Endothelial cell of umbilical vein (primary cell): ENCODE measurements around the gene TAF11L11. TPM values are rescaled to one million over a fixed set of nuclear protein-coding genes. Genes with fewer than 3 reads are reported as not detected.
"Not testable (repeated sequence)": the region's sequence is repeated elsewhere in the genome, so short reads cannot be mapped to it uniquely, and the experiment has no call there.

Experiments used
- BruUV-seq: library from RNA; stranded (reverse); fragments of 400-500 nt; replicated peaks from 2 replicates; lab custom pipeline; 2021; lab: Mats Ljungman, UMichigan
- CTCF ChIA-PET: fragments of 300-600, 350-600 bp; sonication (Branson Sonifier 250); formaldehyde crosslinking; loops from one replicate; lab custom pipeline; 2021; ENCODE audit warnings: antibody characterized with exemption, inconsistent platforms; lab: Charles Lee
- POLR2A ChIA-PET: fragments of 300-600, 350-600 bp; sonication (Branson Sonifier 250); formaldehyde crosslinking; loops from one replicate; lab custom pipeline; 2021; ENCODE audit warnings: antibody characterized with exemption, inconsistent platforms; lab: Charles Lee
- DNase-seq: peaks from one replicate; pipeline ENCODE4 v3.0.0-alpha.2; 2011; ENCODE audit warnings: low read depth, low spot score
- FAIRE-seq: peaks from 2 replicates; lab custom pipeline; 2011; peaks lifted over from hg19 to GRCh38; lab: Jason Lieb, UNC
- H2AFZ ChIP-seq: 2 replicates; pipeline ENCODE4 v1.6.0; 2012; ENCODE audit warnings: low read depth, low read length, control low read depth, inconsistent platforms
- H3K27ac ChIP-seq: 2 replicates; pipeline ENCODE4 v1.5.1; 2011; ENCODE audit warnings: low read depth, mild to moderate bottlenecking, control low read depth, low read length, moderate library complexity; ENCODE audit not compliant: insufficient read depth
- H3K27me3 ChIP-seq, 2 experiments: 2 replicates each; pipeline versions ENCODE4 v1.6.0 to v1.6.1; 2011; ENCODE audit warnings: low read length in 2 of 2, mixed read lengths in 1 of 2; ENCODE audit not compliant: control insufficient read depth in 2 of 2, insufficient read depth in 2 of 2
- H3K36me3 ChIP-seq, 2 experiments: 2 replicates in 1 of 2; 3 replicates in 1 of 2; pipeline ENCODE4 v1.5.1; 2011; ENCODE audit warnings: low read length in 2 of 2, mild to moderate bottlenecking in 1 of 2, moderate library complexity in 1 of 2; ENCODE audit not compliant: control insufficient read depth in 2 of 2, insufficient read depth in 2 of 2; ENCODE audit errors: extremely low read depth in 1 of 2
- H3K4me1 ChIP-seq: 3 replicates; pipeline ENCODE4 v1.5.1; 2011; ENCODE audit warnings: mild to moderate bottlenecking, low read length; ENCODE audit not compliant: control insufficient read depth, insufficient read depth; ENCODE audit errors: extremely low read depth
- H3K4me2 ChIP-seq: 2 replicates; pipeline ENCODE4 v1.6.1; 2011; ENCODE audit warnings: low read length, control low read depth, mixed read lengths; ENCODE audit not compliant: insufficient read depth
- H3K4me3 ChIP-seq, 3 experiments: fragments of 200-600 bp in 1 of 3; sonication (generic), shearing (Covaris generic) in 1 of 3; replicated peaks in 1 of 3; 2 replicates each; pipeline ENCODE4 v1.5.1; 2011 to 2016; ENCODE audit warnings: control low read depth in 3 of 3, low read length in 3 of 3, mild to moderate bottlenecking in 2 of 3, inconsistent platforms in 1 of 3, low read depth in 1 of 3, moderate library complexity in 1 of 3; ENCODE audit not compliant: insufficient read depth in 1 of 3
- H3K79me2 ChIP-seq: 2 replicates; pipeline ENCODE4 v1.6.0; 2012; ENCODE audit warnings: low read length, inconsistent platforms; ENCODE audit not compliant: control insufficient read depth, insufficient read depth
- H3K9ac ChIP-seq: replicated peaks from 2 replicates; pipeline ENCODE3; 2011; ENCODE audit warnings: low read length, control low read depth; ENCODE audit not compliant: insufficient read depth; ENCODE audit errors: extremely low read depth
- H3K9me1 ChIP-seq: replicated peaks from 3 replicates; pipeline ENCODE4 v1.6.0; 2011; ENCODE audit warnings: mild to moderate bottlenecking, low read length; ENCODE audit not compliant: control insufficient read depth, insufficient read depth; ENCODE audit errors: extremely low read depth
- H3K9me3 ChIP-seq: replicated peaks from 2 replicates; pipeline ENCODE4 v1.5.1; 2012; ENCODE audit warnings: low read length, inconsistent platforms; ENCODE audit not compliant: control insufficient read depth, insufficient read depth
- H4K20me1 ChIP-seq: replicated peaks from 2 replicates; pipeline ENCODE3; 2011; ENCODE audit warnings: mild to moderate bottlenecking, low read length; ENCODE audit not compliant: control insufficient read depth, insufficient read depth; ENCODE audit errors: extremely low read depth
- dilution Hi-C: fragments of 300-500 bp; cut with MboI; formaldehyde crosslinking; loops from one replicate; pipeline ENCODE4 v1.15.0; 2019; ENCODE audit warnings: low sequenced_read_pairs; ENCODE audit not compliant: extremely low pct_ligation_motif_present
- intact Hi-C: fragments of 100-400 bp; cut with micrococcal nuclease; formaldehyde crosslinking; loops from one replicate; pipeline ENCODE4 v1.10.0; 2022
- polyA plus RNA-seq, 4 experiments: library from polyadenylated mRNA; depleted of rRNA in 3 of 4; stranded (reverse) in 3 of 4; unstranded in 1 of 4; fragments of >200 nt; gene quantifications; 2 replicates each; pipeline versions ENCODE4 v1.2.1 to v1.2.3, GENCODE V29; 2011 to 2012; ENCODE audit warnings: missing spikeins in 1 of 4
- small RNA-seq: library from RNA; depleted of rRNA; stranded (forward); fragments of <200 nt; gene quantifications from one replicate; pipeline ENCODE3, GENCODE V24; 2012; ENCODE audit warnings: low replicate concordance, low read depth; ENCODE audit not compliant: insufficient read depth, insufficient read length
- total RNA-seq: library from RNA; stranded (reverse); gene quantifications from 2 replicates; pipeline ENCODE4 v1.2.3, GENCODE V29; 2021

TAF11L11 gene
- total and polyA plus RNA-seq, 2 donors (not counting 3 experiments of a cell fraction or from before 2014, with no cell fraction given), result not detected

- intact Hi-C loops, H3K27me3 ChIP-seq, H4K20me1 ChIP-seq, H3K9me1 ChIP-seq, DNase-seq, H3K27ac ChIP-seq, H3K9ac ChIP-seq, H3K4me3 ChIP-seq, H3K4me1 ChIP-seq, CTCF ChIA-PET, dilution Hi-C loops, H3K79me2 ChIP-seq, BruUV-seq, H3K4me2 ChIP-seq, FAIRE-seq, H3K36me3 ChIP-seq, POLR2A ChIA-PET, H3K9me3 ChIP-seq, H2AFZ ChIP-seq: not testable (repeated sequence)
Measured at GRCh38 chr5:17655201-17655759, 51.3 kb downstream of the TAF11L11 start.

Small RNAs within 50 kb of the gene (small RNA-seq; reads per million reads assigned to genes)
- gene AC233724.1, result not detected
- not detected for gene AC233724.2
- gene AC233724.3, result not detected
- gene AC233724.4, result not detected
- not detected for gene AC233724.6
- gene AC233724.7, result not detected

Other genes starting within 250 kb of the TAF11L11 start
- not detected in 2 replicates for gene TAF11L2, start 106.0 kb upstream of the TAF11L11 start, total RNA-seq
- not detected in 2 replicates for gene TAF11L2, start 106.0 kb upstream of the TAF11L11 start, polyA plus RNA-seq
- gene TAF11L3, start 85.8 kb upstream of the TAF11L11 start, total RNA-seq, result not detected in 2 replicates
- gene TAF11L3, start 85.8 kb upstream of the TAF11L11 start, polyA plus RNA-seq, result not detected in 2 replicates
- gene TAF11L4, start 82.4 kb upstream of the TAF11L11 start, total RNA-seq, result not detected in 2 replicates
- gene TAF11L4, start 82.4 kb upstream of the TAF11L11 start, polyA plus RNA-seq, result not detected in 2 replicates
- gene TAF11L5, start 78.9 kb upstream of the TAF11L11 start, total RNA-seq, result not detected in 2 replicates
- gene TAF11L5, start 78.9 kb upstream of the TAF11L11 start, polyA plus RNA-seq, result not detected in 2 replicates
- not detected in 2 replicates for gene TAF11L6, start 75.5 kb upstream of the TAF11L11 start, total RNA-seq
- gene TAF11L6, start 75.5 kb upstream of the TAF11L11 start, polyA plus RNA-seq, result not detected in 2 replicates
- not detected in 2 replicates for gene TAF11L7, start 18.4 kb upstream of the TAF11L11 start, total RNA-seq
- not detected in 2 replicates for gene TAF11L7, start 18.4 kb upstream of the TAF11L11 start, polyA plus RNA-seq
- gene TAF11L8, start 13.2 kb upstream of the TAF11L11 start, total RNA-seq, result not detected in 2 replicates
- not detected in 2 replicates for gene TAF11L8, start 13.2 kb upstream of the TAF11L11 start, polyA plus RNA-seq
- not detected in 2 replicates for gene TAF11L9, start 9.8 kb upstream of the TAF11L11 start, total RNA-seq
- gene TAF11L9, start 9.8 kb upstream of the TAF11L11 start, polyA plus RNA-seq, result not detected in 2 replicates
- not detected in 2 replicates for gene TAF11L10, start 6.4 kb upstream of the TAF11L11 start, total RNA-seq
- gene TAF11L10, start 6.4 kb upstream of the TAF11L11 start, polyA plus RNA-seq, result not detected in 2 replicates
- gene TAF11L12, start 6.2 kb downstream of the TAF11L11 start, total RNA-seq, result not detected in 2 replicates
- not detected in 2 replicates for gene TAF11L12, start 6.2 kb downstream of the TAF11L11 start, polyA plus RNA-seq
- not detected in 2 replicates for gene TAF11L13, start 27.9 kb downstream of the TAF11L11 start, total RNA-seq
- not detected in 2 replicates for gene TAF11L13, start 27.9 kb downstream of the TAF11L11 start, polyA plus RNA-seq
- gene TAF11L14, start 30.3 kb downstream of the TAF11L11 start, total RNA-seq, result not detected in 2 replicates
- not detected in 2 replicates for gene TAF11L14, start 30.3 kb downstream of the TAF11L11 start, polyA plus RNA-seq